ENCODE measurements around the gene FAM53C.
A peak's percentile ranks its signal among the peaks of the same experiment; 100 is the strongest.

The FAM53C gene

GRCh38 chr5:138330813-138331448, 7.1 kb upstream of the FAM53C start:
- peak; percentile 33 for DNase-seq (ENCODE audit: low read depth)
- TF ChIP-seq CTCF (IDR thresholded peaks at IDR 0.05; ENCODE audit: insufficient read depth, low read depth, low read length, missing control alignments) = no peak
- H3K4me3 ChIP-seq (ENCODE audit: low read length) = peak overlapping the region; percentile 72

GRCh38 chr5:138331449-138332368, 6.4 kb upstream of the FAM53C start, which contains the start of gene CDC25C:
Gene CDC25C (minus strand): TSS chr5:138331804. CDS start chr5:138331180, 624 bp downstream.
- H3K4me3 ChIP-seq (ENCODE audit: low read length) = peak within 1 kb of the TSS; percentile 72
- no peak for TF ChIP-seq CTCF (IDR thresholded peaks at IDR 0.05; ENCODE audit: insufficient read depth, low read depth, low read length, missing control alignments)
- peak; percentile 100 for DNase-seq (ENCODE audit: low read depth)

GRCh38 chr5:138334867-138335447, 3.1 kb upstream of the FAM53C start:
- H3K4me3 ChIP-seq (ENCODE audit: low read length) = no peak overlapping the region
- TF ChIP-seq CTCF (IDR thresholded peaks at IDR 0.05; ENCODE audit: insufficient read depth, low read depth, low read length, missing control alignments) = no peak
- peak; percentile 57 for DNase-seq (ENCODE audit: low read depth)

- peak; percentile 78 for DNase-seq (ENCODE audit: low read depth)
- H3K4me3 ChIP-seq (ENCODE audit: low read length) = peak overlapping the region; percentile 87
- no peak for TF ChIP-seq CTCF (IDR thresholded peaks at IDR 0.05; ENCODE audit: insufficient read depth, low read depth, low read length, missing control alignments)
These were observed 948 bp upstream of the FAM53C start for GRCh38 chr5:138336952-138337684.

GRCh38 chr5:138338411-138339090, 485 bp downstream of the FAM53C start:
- H3K4me3 ChIP-seq (ENCODE audit: low read length) = peak overlapping the region; percentile 87
- no peak for DNase-seq (ENCODE audit: low read depth)
- TF ChIP-seq CTCF (IDR thresholded peaks at IDR 0.05; ENCODE audit: insufficient read depth, low read depth, low read length, missing control alignments) = no peak

- no peak for TF ChIP-seq CTCF (IDR thresholded peaks at IDR 0.05; ENCODE audit: insufficient read depth, low read depth, low read length, missing control alignments)
- peak; percentile 36 for DNase-seq (ENCODE audit: low read depth)
- peak overlapping the region; percentile 87 for H3K4me3 ChIP-seq (ENCODE audit: low read length)
These were observed 1.0 kb downstream of the FAM53C start for GRCh38 chr5:138339091-138339456.
